AG10803 (cell line): ENCODE measurements around the gene PXK.

Source experiments
- DNase-seq: peaks from one replicate; pipeline ENCODE4 v3.0.0; 2010; ENCODE audit warnings: low read depth
- H3K4me3 ChIP-seq: 2 replicates; pipeline ENCODE4 v1.5.1; 2011; ENCODE audit warnings: mild to moderate bottlenecking, low read length, control low read depth
- TF ChIP-seq, protein P1 (sequence below): conservative IDR thresholded peaks from 2 replicates; pipeline ENCODE4 v1.5.1; 2011; ENCODE audit warnings: mild to moderate bottlenecking, low read length, control low read depth, inconsistent platforms

Gene PXK

DNA sequence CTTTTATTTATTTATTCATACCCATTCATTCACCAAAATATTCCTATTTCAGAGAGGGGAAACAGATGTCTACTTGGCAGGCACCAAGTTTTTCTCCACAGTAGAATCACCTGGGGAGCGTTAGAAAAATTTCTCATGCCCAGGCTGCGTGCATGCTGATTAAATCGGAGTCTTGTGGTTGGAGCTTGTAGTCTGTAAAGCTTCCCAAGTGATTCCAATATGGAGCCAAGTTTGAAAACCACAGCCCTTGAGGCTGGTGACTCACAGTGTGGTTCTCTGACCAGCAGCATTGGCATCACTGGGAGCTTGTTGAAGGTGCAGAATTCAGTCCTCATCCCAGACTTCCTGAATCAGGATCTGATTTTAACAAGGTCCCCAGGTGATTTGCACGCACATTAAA is 51.2 kb downstream of the PXK start:
- no peak overlapping the region for H3K4me3 ChIP-seq
- TF ChIP-seq, protein P1, sequence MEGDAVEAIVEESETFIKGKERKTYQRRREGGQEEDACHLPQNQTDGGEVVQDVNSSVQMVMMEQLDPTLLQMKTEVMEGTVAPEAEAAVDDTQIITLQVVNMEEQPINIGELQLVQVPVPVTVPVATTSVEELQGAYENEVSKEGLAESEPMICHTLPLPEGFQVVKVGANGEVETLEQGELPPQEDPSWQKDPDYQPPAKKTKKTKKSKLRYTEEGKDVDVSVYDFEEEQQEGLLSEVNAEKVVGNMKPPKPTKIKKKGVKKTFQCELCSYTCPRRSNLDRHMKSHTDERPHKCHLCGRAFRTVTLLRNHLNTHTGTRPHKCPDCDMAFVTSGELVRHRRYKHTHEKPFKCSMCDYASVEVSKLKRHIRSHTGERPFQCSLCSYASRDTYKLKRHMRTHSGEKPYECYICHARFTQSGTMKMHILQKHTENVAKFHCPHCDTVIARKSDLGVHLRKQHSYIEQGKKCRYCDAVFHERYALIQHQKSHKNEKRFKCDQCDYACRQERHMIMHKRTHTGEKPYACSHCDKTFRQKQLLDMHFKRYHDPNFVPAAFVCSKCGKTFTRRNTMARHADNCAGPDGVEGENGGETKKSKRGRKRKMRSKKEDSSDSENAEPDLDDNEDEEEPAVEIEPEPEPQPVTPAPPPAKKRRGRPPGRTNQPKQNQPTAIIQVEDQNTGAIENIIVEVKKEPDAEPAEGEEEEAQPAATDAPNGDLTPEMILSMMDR: no peak
- DNase-seq: peak; percentile 100

DNA sequence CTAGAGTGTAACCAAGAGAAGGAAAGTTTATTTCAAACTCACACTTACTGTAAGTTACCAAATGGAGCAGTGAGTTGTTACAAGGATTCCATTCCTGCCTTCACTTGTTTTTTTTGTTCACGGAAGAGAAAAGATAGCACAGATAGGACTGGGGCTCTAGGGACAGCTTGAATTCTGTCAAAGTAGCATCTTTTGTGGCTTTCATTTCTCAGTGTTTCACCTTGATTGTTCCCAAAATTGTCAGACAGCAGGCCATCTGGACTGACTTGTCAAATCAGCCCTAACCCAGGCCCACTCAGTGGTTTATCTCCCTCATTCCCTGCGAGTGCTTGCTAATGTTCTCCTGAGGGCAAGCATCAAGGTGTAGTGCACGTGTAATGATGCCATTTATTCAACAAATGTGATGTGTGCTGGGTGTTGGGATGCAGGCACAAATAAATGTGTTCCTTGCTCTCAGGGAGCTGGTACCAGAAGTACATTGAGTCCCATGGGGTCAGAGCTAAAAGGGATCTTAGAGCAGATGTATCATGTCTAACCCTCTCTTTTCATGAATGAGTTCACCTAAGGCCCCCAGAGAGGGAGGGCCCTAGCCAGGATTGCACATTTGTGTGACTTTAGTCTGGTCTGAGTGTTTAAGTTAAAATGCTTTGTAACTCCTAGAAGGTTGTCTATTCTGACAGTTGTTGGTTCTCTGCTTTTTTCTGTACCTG is 51.8 kb downstream of the PXK start:
- DNase-seq: no peak
- TF ChIP-seq, protein P1: no peak
- H3K4me3 ChIP-seq: no peak overlapping the region

DNA sequence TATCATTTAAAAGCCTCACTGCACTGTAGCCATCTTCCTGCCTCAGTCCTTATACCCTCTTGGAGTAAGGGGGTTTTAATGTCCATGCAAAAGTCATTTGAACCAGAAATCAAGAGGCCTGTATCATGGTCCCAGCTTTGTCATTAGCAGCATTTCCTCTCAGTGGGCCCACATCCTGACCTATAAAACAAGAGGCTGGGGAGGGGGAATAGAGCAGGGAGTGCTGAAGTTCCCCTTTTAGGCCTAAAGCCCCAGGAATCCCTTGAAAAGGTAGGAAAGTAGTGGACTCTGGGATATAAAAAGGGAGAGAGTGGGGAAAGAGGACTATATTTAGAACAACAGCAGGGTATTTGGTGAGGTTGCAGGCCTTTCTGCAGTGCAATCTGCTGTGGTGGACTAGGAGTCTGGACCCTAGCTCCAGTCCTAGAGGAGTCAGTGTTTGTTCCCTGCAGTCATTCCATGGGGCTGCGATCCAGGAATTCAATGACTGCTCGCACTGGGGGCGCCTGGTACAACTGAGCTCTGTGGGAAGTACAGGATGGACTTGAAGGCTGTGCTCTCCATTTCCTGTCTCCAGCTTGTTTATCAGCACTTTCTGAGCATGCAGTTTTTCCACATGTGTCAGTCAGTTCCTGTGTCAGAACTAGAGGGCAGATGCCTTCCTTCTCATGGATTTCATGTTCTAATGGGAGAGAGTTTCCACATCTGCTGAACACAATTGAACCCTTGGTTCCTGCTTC is 54.1 kb downstream of the PXK start:
- no peak overlapping the region for H3K4me3 ChIP-seq
- peak; percentile 86 for DNase-seq
- TF ChIP-seq, protein P1: 0 out of 2 replicates have a peak, but pooled peaks have one; percentile 4

DNA sequence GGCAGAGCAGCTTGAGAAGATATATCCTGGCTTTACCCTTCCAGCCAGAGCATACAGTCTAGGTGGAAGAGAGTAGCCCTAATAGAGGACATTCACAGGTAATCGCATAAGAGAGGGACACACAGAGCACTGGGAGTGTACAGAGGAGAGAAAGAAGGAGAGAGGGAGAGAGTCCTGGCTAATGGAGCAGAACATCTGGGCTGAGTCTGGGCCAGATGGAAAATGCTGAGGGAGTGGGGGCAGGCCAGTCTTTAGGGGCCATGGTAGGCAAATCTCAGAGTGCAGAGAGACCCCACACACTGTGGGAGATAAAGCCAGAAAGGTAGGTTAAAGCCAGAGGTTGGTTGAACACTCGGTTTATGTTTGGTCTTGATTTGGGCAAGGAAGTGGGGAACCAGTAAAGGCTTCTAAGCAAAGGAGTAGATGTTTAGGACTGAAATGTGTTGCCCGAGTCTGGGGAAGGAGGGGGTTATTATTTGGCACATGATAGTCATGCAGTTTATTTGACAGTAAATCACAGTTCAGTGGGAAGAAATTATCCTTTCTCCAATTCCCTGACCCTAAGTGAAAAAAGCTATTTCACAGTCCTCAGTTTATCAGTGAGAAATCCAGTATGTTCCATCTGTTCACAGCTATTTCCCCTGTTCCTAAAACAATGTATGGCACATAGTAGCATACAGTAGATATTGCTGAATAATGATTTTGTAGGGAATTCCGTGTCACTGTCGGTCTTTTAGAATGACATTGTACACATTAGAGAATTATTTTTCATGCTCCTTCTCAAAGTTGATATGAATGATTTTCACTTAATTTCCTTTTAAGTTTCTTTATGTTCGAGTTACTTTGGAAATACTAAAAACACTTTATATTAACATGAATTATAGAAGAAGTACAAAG is 55.2 kb downstream of the PXK start:
- peak; percentile 55 for DNase-seq
- no peak overlapping the region for H3K4me3 ChIP-seq
- TF ChIP-seq, protein P1: no peak

DNA sequence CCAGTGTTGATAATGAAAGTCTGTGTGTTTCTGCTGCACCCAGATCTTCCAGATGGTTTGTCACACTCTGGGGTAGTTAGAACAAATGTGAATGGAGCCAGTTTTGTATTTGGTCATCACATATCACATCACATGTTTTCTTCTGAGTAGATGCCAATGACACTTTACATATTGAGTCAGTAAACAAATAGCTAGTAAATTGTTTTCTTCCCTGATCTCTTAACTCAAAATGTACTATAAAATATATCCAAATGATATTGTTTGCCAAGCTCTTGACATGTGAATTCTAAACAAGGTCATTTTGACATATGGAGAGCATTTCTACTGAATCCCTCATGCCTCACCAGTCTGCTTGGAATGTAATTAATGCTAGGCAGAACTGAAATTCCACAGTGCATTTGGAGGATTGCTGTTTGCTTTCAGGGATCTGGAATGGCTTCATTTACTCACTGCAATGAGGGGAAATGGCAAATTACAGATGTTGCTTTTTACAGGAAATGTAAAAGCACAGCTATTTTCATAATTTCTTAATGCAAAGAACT is 55.9 kb downstream of the PXK start:
- peak; percentile 99 for DNase-seq
- TF ChIP-seq, protein P1: no peak
- no peak overlapping the region for H3K4me3 ChIP-seq

DNA sequence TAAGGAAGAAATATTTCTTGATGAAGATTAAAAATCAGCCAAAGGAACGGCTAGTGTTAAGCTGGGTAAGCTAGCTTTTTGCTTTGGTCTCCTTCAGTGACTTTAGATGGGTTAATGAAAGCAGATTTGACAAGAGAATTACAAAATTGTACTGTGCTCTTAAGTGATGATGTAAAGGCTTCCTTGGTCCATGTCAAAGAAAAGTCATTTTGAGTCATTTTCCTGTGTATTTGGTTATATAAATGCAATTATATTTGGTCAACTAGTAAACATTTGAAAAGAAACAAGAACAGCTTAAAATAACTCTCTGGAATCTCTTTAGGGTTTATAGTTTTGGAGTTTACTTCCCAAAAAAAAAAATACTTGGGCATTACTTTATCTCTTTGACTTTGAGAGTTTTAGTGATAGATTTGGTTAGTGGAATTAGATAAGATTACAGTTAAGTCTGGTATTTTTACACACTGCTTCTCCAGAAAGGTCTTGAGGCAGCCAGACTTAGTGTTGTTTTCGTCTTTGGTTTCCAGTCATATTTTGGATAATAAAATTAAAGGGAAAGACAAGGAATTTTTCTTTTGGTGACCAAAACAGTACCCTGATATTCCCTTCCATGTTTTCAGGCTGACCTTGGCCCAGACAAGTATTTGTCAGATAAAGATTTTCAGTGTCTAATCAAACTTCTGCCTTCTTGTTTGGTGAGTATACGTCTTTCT is 58.6 kb downstream of the PXK start:
- DNase-seq: peak; percentile 25
- TF ChIP-seq, protein P1: no peak
- no peak overlapping the region for H3K4me3 ChIP-seq
